Activated B cell treated with CpG ODN at 0.5 μM for 24 hours (primary cell): ENCODE measurements around the gene ALK. TPM values are rescaled to one million over a fixed set of nuclear protein-coding genes. Genes with fewer than 3 reads are reported as not detected.

Experiments
- ATAC-seq: fragments of 200-7000 bp; cut with Tn5 transposase; one replicate; pipeline ENCODE4 v1.10.0; 2021; ENCODE audit warnings: low read depth, mild to moderate bottlenecking, moderate library complexity
- CTCF ChIA-PET: fragments of 350-600 bp; sonication (Branson Sonifier 250); formaldehyde crosslinking; loops from one replicate; lab custom pipeline; 2021; ENCODE audit warnings: antibody characterized with exemption; lab: Charles Lee
- POLR2A ChIA-PET: fragments of 350-600 bp; sonication (Branson Sonifier 250); formaldehyde crosslinking; loops from one replicate; lab custom pipeline; 2021; ENCODE audit warnings: antibody characterized with exemption; lab: Charles Lee
- DNase-seq: peaks from one replicate; pipeline ENCODE4 v3.0.0; 2022
- H3K27ac Mint-ChIP-seq: one replicate; pipeline ENCODE4 v1.8.0; 2020; ENCODE audit warnings: mixed read lengths
- H3K27me3 Mint-ChIP-seq: one replicate; pipeline ENCODE4 v1.8.0; 2021; ENCODE audit warnings: mixed read lengths
- H3K36me3 Mint-ChIP-seq: one replicate; pipeline ENCODE4 v1.8.0; 2021; ENCODE audit warnings: low read depth, mixed read lengths
- H3K4me1 Mint-ChIP-seq: one replicate; pipeline ENCODE4 v1.8.0; 2021; ENCODE audit warnings: mixed read lengths
- H3K4me3 Mint-ChIP-seq: one replicate; pipeline ENCODE4 v1.8.0; 2020; ENCODE audit warnings: mild to moderate bottlenecking, mixed read lengths
- H3K9me3 Mint-ChIP-seq: one replicate; pipeline ENCODE4 v1.8.0; 2020; ENCODE audit warnings: mixed read lengths
- CTCF ChIP-seq: fragments of 200-600 bp; IDR thresholded peaks from one replicate; pipeline ENCODE4 v1.8.0; 2022; ENCODE audit warnings: antibody characterized with exemption, mild to moderate bottlenecking
- intact Hi-C: fragments of 100-400 bp; cut with micrococcal nuclease; formaldehyde crosslinking; loops from one replicate; pipeline ENCODE4 v1.15.1; 2024
- total RNA-seq: library from RNA; stranded (reverse); gene quantifications from 2 replicates; pipeline ENCODE4 v1.2.3, GENCODE V29; 2022

The ALK gene
- total RNA-seq, 1 donor from 2014 or later, result not detected

GRCh38 chr2:29363111-29363510 lies 558.3 kb downstream of the ALK start:
- H3K36me3 Mint-ChIP-seq, result no peaks in the 10 kb centered on the region
- ChIA-PET POLR2A (no interaction called here), CTCF (no interaction called here)
- DNase-seq (no peak), ATAC-seq (no peak)
- peaks cover 11% of the 10 kb centered on the region for H3K27me3 Mint-ChIP-seq
- H3K4me1 Mint-ChIP-seq, result no peaks in the 10 kb centered on the region
- H3K9me3 Mint-ChIP-seq, result no peaks in the 10 kb centered on the region
- no peak overlapping the region for H3K27ac Mint-ChIP-seq
- intact Hi-C loops, result no loop called here
- TF ChIP-seq CTCF, result no peak
- no peak overlapping the region for H3K4me3 Mint-ChIP-seq

GRCh38 chr2:29361231-29361630 lies 560.2 kb downstream of the ALK start:
- ATAC-seq (no peak), DNase-seq (no peak)
- POLR2A ChIA-PET, result no interaction called here
- peaks cover 11% of the 10 kb centered on the region for H3K27me3 Mint-ChIP-seq
- H3K4me1 Mint-ChIP-seq, result no peaks in the 10 kb centered on the region
- no peak overlapping the region for H3K4me3 Mint-ChIP-seq
- H3K9me3 Mint-ChIP-seq, result no peaks in the 10 kb centered on the region
- CTCF ChIA-PET, result no interaction called here
- H3K36me3 Mint-ChIP-seq, result no peaks in the 10 kb centered on the region
- TF ChIP-seq CTCF, result no peak
- no peak overlapping the region for H3K27ac Mint-ChIP-seq
- intact Hi-C loops, result no loop called here

- ChIA-PET CTCF (no interaction called here), POLR2A (no interaction called here)
- no peaks in the 10 kb centered on the region for H3K9me3 Mint-ChIP-seq
- H3K27ac Mint-ChIP-seq, result no peak overlapping the region
- no peak for ATAC-seq
- no peak for TF ChIP-seq CTCF
- no peak overlapping the region for H3K4me3 Mint-ChIP-seq
- no peak for DNase-seq
- no peaks in the 10 kb centered on the region for H3K4me1 Mint-ChIP-seq
- intact Hi-C loops, result no loop called here
- peaks cover 11% of the 10 kb centered on the region for H3K27me3 Mint-ChIP-seq
- no peaks in the 10 kb centered on the region for H3K36me3 Mint-ChIP-seq
These were observed 561.2 kb downstream of the ALK start for GRCh38 chr2:29360016-29360784.

- Mint-ChIP-seq H3K27me3 (no peaks in the 10 kb centered on the region), H3K4me1 (no peaks in the 10 kb centered on the region), H3K4me3 (no peak overlapping the region), H3K27ac (no peak overlapping the region), H3K9me3 (no peaks in the 10 kb centered on the region), H3K36me3 (no peaks in the 10 kb centered on the region)
- intact Hi-C loops, result no loop called here
- TF ChIP-seq CTCF, result no peak
- POLR2A ChIA-PET, result no interaction called here
- CTCF ChIA-PET, result no interaction called here
- no peak for DNase-seq
- no peak for ATAC-seq
These were observed 567.9 kb downstream of the ALK start for GRCh38 chr2:29353403-29353991.

GRCh38 chr2:29351916-29352591 lies 569.3 kb downstream of the ALK start:
- no peak for DNase-seq
- Mint-ChIP-seq H3K9me3 (no peaks in the 10 kb centered on the region), H3K4me1 (no peaks in the 10 kb centered on the region), H3K4me3 (no peak overlapping the region), H3K27me3 (peaks cover 6% of the 10 kb centered on the region), H3K27ac (no peak overlapping the region), H3K36me3 (no peaks in the 10 kb centered on the region)
- no peak for ATAC-seq
- intact Hi-C loops, result no loop called here
- CTCF ChIA-PET, result no interaction called here
- no peak for TF ChIP-seq CTCF
- POLR2A ChIA-PET, result no interaction called here
